GM19025 (cell line): ENCODE data around the gene SH3RF3.

ENCODE experiments used
- ATAC-seq: cut with Tn5 transposase; IDR thresholded peaks from one replicate; pipeline ENCODE4 v1.9.1; 2021; ENCODE audit warnings: mild to moderate bottlenecking, low read depth, moderate library complexity; ENCODE audit not compliant: unreplicated experiment

The SH3RF3 gene

GRCh38 chr2:109475531-109476210 is 346.7 kb downstream of the SH3RF3 start:
- no peak for ATAC-seq

- ATAC-seq = no peak
Observed at GRCh38 chr2:109476641-109477441, 347.8 kb downstream of the SH3RF3 start.

GRCh38 chr2:109478906-109479493 is 350.0 kb downstream of the SH3RF3 start:
- no peak for ATAC-seq

GRCh38 chr2:109479804-109480203 is 350.8 kb downstream of the SH3RF3 start:
- ATAC-seq = no peak

DNA sequence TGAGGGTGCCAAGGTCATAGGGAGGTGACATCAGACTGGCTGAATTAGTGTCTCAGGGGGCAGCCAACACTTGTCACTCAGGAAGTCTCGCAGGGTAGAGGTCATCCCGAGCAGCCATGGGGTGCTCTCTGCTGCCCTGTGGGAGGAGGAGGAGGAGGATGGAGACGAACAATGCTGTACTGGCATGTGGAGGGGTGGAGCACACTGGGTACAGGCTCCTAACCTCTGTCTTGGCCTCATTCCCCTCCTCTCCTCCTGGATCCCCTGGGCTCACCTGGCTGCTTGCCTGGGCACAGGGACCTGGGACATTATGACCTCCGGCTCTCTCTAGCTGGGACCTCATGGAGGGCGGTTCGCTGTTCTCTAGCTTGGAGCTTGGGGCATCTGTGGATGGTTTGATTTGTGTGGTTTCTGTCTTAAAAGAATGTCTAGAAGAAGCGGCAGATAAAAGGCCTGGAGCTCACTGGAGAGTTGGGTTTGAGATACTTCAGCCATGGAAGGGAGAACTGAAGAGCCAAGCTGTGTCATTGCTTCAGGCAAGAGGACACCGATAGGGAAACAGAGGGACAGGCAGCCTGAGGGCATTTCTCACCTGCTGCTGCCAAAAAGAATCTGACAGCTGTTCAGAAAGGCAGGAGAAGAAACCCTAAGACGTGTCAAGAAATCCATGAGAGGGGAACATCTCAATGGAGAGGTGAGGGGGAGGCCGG is 351.6 kb downstream of the SH3RF3 start:
- no peak for ATAC-seq

DNA sequence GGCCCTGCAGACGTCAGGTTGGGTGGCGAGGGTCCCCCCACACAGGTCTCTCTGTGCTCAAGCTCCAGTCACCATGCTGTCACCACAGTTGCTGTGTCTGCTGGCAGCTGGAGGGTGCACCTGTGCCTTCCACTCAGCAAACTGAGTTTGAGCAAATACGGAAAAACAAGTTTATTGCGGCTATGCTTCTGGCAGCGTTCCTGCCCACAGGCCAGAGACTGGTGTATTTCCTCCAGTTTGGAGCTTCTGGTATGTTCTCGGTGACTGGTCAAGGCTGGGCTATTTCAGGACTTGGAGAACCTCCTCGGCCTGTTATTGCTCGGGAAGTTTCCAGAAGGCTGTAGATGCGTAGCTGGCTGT is 352.2 kb downstream of the SH3RF3 start:
- ATAC-seq = no peak

- ATAC-seq = no peak
Observed at GRCh38 chr2:109481599-109481998, 352.6 kb downstream of the SH3RF3 start.

GRCh38 chr2:109482361-109482861 is 353.4 kb downstream of the SH3RF3 start:
- no peak for ATAC-seq

DNA sequence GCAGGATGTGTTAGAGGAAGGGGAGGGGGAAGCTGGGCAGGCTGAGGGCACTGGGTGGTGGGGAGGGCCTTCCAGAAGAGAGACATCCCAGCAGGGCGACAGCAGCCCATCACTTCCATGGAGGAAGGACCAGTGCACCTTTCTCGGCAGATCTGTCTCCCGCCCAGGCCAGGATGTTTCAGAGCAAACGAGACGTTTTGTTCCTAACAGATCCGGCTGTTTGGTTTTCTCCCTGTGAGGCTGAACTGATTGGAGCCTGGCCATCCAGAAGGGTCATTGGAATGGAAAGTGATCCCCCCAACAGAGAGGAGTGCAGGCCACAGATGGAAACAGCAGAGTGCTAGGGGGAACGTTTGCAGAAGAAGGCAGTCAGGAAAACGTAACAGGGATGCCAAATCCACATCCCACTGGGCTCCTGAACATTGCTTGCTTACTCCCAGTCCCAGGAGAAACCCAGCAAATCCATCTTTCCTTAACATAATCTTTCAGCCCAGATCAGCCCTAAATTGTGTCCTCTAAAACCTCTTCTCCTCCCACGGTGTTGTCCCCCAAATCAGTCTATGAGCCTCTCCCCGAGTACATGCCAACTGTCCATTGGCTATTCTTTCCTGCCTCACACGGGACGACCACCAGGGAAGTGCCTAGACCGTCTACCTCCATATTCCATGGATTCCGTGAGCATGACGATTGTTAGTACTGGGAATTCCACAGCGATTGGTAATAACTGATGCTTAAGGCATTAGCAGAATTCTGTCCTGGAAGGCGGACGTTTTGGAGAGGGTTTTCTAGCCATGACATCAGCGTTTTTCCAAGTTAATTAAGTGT is 357.9 kb downstream of the SH3RF3 start:
- no peak for ATAC-seq

DNA sequence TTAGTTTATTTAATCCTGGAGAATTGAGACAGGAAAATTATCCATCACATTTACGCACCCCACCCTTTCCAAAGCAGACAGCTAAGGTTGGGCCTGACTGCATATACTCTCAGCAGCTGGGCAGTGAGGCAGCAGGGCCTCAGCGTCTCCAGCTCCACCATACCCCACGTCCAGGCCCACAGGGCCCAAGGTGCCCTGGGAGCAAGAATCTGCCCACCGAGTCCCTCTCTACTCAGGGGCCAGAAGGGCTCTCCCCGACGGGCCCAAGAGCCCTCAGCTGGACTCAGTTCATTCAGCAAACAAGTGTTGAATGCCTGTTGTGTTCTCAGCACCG is 358.5 kb downstream of the SH3RF3 start:
- no peak for ATAC-seq

DNA sequence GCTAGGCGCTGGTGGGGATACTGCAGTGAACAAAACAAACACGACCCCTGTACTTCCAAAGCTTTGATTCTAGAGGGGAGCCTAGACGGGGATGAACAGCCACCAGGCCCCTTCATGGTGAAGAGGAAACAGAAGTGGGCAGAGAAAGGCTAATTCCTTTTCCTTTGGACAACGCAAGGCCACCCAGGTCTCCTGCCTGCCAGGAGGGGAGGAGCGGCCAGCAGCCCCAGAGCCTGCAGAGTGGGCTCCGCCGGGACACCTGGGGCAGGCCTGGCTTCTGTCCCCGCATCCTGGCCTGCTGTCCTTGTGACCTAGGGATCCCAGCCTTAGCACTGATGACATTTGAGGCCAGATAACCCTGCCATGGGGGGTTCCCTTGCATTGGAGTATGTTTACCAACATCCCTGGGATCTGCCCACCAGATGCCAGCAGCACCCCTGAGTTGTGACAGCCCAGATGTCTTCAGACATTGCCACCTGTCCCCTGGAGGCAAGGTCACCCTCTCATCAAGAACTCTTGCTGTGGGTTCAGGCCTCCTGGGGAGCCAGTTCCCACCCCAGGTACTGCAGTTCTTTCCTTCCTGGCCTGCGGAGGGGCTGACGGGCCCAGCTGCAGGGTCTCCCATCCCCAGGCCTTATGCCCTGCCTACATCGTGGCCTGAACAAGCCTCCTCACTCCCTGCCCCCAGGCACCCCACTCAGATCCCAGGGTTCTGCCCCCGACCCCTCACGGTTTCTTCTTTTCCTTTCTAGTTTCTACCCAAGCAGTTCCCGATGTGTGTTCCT is 359.1 kb downstream of the SH3RF3 start:
- ATAC-seq = no peak

DNA sequence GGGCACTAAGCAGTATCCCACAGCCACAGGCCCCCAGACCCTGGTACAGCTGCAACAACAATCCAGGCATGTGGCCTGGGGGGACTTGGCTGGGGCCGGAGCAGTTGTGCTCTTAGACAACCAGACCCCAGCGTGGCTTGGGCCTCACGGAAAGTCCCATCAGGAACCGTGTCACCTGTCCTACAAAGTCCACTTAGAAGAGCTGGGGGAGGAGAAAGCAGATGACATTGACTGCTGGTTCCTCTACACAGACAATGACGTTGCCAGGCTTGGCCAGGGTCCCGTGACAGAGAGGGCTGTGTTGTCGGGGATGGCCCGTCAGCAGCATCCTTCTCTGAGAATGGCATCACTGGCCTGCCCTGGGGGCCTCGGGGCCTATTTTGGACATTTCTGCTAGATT is 360.3 kb downstream of the SH3RF3 start:
- ATAC-seq = no peak

- ATAC-seq = no peak
Observed at GRCh38 chr2:109493176-109493935, 364.4 kb downstream of the SH3RF3 start.

DNA sequence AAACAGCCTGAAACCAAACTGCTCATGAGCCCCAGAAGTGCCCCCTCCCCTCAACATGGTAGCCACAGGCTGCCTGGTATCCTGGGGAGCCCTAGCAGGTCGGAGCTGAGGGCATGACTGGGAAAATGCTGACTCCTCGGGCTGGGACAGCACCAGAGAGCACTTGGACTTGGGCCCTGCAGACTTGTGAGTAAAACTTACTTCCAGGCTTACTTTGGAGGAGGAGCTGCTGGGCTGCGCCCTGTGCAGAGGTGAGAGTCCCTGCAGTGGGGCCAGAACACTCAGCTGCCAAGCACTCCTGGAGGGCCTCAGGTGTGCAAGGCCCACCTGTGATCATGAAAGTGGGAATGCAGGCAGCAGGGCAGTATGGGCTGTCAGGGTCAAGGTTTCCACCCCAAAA is 365.3 kb downstream of the SH3RF3 start:
- ATAC-seq = no peak

DNA sequence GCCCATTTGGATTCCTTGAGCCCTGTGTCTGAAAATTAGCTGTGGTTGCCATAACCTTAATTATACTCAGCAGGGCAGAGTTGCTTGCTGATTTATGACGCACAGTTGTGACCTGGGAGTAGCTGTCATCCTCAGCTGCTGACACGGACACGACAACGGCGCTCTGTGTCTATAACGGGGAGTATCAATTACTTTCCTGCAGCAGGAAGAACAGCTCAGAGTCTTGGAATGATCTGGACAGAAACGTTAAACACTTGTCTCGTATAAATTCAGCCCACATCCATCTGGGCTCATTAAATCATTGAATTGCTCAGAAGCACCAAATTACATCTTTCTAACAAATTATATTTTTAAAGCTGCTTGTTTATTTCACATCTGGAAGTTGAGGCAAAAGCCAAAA is 368.5 kb downstream of the SH3RF3 start:
- no peak for ATAC-seq

DNA sequence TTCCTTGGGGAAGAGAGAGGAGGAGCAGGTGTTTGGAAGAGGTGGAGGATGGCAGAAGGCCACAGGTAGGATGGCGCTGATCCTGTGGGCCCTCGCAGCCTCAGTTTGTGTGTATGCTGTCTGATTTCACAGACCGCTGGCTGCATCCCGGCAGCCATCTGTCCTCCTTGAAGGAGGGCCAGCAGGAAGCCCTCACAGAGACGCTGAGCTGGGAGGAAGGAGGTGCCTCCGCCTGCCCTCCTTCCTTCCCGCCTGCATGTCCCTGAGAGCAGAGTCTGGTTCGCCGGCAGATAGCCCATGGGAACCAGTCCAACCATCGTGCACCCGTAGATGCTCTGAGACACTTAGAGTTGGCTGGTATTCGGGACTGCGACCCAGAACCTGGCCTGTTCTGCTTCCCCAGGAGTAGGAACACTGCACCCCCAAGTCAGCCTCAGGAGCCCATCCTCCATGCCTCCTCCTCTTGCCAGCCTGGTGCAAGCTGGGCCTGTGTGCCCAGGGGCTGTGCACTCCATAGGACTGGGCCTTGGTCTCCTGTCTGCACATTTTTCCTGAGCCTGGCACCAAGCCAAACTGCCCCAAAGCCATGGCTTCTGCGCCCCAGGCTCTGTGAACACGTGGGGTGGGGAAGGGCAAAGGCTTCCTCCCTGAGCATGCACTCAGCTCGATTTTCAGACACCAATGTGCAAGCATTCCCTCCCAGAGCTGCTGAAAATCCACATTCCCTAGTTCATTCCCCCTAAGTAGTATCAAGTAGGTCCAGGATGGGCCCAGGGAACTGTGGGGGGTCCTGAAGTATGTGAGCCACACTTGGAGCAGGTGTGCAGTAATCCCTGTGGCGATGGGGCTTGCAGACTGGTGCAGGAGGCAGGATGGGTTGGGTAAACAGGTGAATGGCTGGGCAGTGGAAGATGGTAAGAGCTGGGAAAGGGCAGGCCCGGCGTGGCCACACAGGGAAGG is 369.2 kb downstream of the SH3RF3 start:
- ATAC-seq = no peak

DNA sequence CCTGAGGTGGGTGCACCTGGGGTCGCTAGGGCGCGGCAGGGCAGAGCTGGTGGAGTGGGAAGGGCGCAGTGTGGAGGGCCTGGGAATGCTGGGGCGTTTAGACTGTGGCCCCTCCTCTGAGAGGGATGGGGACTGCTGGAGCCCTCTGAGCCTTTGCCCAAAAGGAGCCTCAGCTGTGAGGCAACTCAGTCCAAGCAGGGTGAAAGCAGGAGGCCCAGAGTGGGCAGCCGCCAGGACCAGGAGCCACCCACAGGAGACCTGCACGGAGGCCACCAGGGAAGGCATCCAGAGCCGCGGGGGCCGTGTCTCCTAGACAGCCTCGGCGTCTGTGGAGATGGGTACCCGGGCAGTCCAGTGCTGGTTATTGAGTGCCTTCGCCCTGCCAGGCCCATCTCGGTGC is 369.9 kb downstream of the SH3RF3 start:
- ATAC-seq = no peak

GRCh38 chr2:109499566-109499965 is 370.6 kb downstream of the SH3RF3 start:
- ATAC-seq = no peak
